NOMO-1 (cell line): Measurements from ENCODE around the gene EXD3.
A peak's percentile ranks its signal among the peaks of the same experiment; 100 is the strongest.

ENCODE experiments used
- DNase-seq, 2 experiments: peaks; one replicate each; lab custom pipeline; 2025; ENCODE audit not compliant: unreplicated experiment in 2 of 2; lab: John Stamatoyannopoulos, UW

EXD3 gene

GRCh38 chr9:137278721-137279711 lies 143.9 kb downstream of the EXD3 start:
- no peak for DNase-seq

- peak; percentile 53 to 64 for DNase-seq
Observed at GRCh38 chr9:137278061-137278701, 144.8 kb downstream of the EXD3 start.

GRCh38 chr9:137277329-137278041 lies 145.5 kb downstream of the EXD3 start, which contains the start of gene TOR4A:
Gene TOR4A, plus strand, starts transcription at chr9:137277726. Its CDS starts 964 bp downstream, at chr9:137278690.
- DNase-seq: peak; percentile 95 to 98

- peak; percentile 78 to 84 for DNase-seq
Observed at GRCh38 chr9:137276473-137277328, 146.3 kb downstream of the EXD3 start.

- no peak for DNase-seq
Observed at GRCh38 chr9:137275588-137276472, 147.1 kb downstream of the EXD3 start.

GRCh38 chr9:137275203-137275587 lies 147.8 kb downstream of the EXD3 start:
- DNase-seq: no peak

GRCh38 chr9:137273611-137274320 lies 149.2 kb downstream of the EXD3 start:
- no peak for DNase-seq

GRCh38 chr9:137273095-137273490 lies 149.9 kb downstream of the EXD3 start:
- no peak for DNase-seq

GRCh38 chr9:137272241-137273094 lies 150.5 kb downstream of the EXD3 start:
- no peak for DNase-seq

GRCh38 chr9:137271696-137272076 lies 151.3 kb downstream of the EXD3 start:
- DNase-seq: no peak

- no peak for DNase-seq
Observed at GRCh38 chr9:137270929-137271695, 151.8 kb downstream of the EXD3 start.

GRCh38 chr9:137269231-137269772 lies 153.7 kb downstream of the EXD3 start:
- DNase-seq: peak; percentile 83 to 90

GRCh38 chr9:137268538-137269201 lies 154.3 kb downstream of the EXD3 start:
- no peak for DNase-seq

GRCh38 chr9:137267933-137268355 lies 155.0 kb downstream of the EXD3 start:
- DNase-seq: no peak

- no peak for DNase-seq
Observed at GRCh38 chr9:137266585-137267453, 156.1 kb downstream of the EXD3 start.
